SU-DHL-6 (cell line): ENCODE data around the gene PADI2.

Experiments
- EZH2phosphoT487 ChIP-seq: fragments of 200-600 bp; sonication (generic), shearing (Covaris generic); conservative IDR thresholded peaks from 2 replicates; pipeline ENCODE4 v1.6.1; 2018; ENCODE audit warnings: mild to moderate bottlenecking, antibody characterized with exemption, low read length, moderate library complexity, mixed read lengths
- TF ChIP-seq, protein P1 (sequence below): fragments of 200-600 bp; sonication (generic); IDR thresholded peaks from one replicate; pipeline ENCODE4 v1.5.1; 2017; ENCODE audit warnings: antibody characterized with exemption, mild to moderate bottlenecking, low read length, moderate library complexity; ENCODE audit not compliant: insufficient read depth, poor library complexity, severe bottlenecking

DNA sequence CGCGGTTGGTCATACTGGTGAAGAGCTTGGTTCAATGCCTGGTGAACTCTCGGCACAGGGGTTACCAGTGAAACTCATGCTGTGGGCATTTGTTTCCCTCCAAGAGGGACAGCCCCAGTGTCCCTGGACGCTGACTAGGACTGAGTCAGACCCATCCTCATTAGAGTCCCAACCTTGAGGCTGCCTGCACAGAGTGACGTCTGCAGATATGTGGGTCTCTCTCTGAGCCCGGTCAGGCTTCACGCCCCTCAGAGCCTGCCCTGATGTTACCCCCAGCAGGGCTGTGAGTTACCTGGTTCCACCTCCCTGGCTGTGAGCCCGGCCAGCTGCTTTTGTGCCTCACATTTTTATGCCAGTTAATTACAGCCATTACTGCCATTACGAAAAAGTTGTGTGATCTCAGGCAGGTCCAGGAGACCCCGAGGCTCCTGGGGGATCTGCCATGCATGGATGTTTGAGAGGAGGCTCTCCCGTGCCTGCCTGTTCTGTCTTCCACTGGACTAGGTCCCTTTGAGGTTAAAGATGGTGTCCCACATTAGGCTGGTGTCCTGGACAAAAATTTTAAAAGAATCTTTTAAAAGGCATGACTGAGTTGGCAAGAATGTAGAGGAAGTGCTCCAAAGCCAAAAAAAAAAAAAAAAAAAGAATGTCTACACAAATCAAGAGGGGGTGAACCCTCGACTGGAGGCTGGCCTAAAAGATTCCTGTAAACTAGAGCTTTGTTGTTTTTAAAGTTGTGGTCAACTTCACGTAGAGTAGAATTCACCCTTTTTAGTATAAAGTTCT lies 49.0 kb upstream of the PADI2 start:
- TF ChIP-seq, protein P1, sequence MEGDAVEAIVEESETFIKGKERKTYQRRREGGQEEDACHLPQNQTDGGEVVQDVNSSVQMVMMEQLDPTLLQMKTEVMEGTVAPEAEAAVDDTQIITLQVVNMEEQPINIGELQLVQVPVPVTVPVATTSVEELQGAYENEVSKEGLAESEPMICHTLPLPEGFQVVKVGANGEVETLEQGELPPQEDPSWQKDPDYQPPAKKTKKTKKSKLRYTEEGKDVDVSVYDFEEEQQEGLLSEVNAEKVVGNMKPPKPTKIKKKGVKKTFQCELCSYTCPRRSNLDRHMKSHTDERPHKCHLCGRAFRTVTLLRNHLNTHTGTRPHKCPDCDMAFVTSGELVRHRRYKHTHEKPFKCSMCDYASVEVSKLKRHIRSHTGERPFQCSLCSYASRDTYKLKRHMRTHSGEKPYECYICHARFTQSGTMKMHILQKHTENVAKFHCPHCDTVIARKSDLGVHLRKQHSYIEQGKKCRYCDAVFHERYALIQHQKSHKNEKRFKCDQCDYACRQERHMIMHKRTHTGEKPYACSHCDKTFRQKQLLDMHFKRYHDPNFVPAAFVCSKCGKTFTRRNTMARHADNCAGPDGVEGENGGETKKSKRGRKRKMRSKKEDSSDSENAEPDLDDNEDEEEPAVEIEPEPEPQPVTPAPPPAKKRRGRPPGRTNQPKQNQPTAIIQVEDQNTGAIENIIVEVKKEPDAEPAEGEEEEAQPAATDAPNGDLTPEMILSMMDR = no peak
- no peak for TF ChIP-seq EZH2phosphoT487
